Stimulated activated CD4-positive, alpha-beta T cell treated with anti-CD3 and anti-CD28 coated beads, Interleukin-1b, Interleukin-23, amount 100 ng/mL, for 4 hours (primary cell): ENCODE measurements around the gene CYP27C1.
"Not testable (repeated sequence)": the region's sequence is repeated elsewhere in the genome, so short reads cannot be mapped to it uniquely, and the experiment has no call there.

Experiments
- DNase-seq, 2 donors: peaks; one replicate each; pipeline ENCODE4 v3.0.0-alpha.2; 2020; ENCODE audit warnings: low read depth in 2 of 2

Gene CYP27C1

GRCh38 chr2:127220768-127221527, 849 bp upstream of the CYP27C1 start:
- DNase-seq = no peak

DNA sequence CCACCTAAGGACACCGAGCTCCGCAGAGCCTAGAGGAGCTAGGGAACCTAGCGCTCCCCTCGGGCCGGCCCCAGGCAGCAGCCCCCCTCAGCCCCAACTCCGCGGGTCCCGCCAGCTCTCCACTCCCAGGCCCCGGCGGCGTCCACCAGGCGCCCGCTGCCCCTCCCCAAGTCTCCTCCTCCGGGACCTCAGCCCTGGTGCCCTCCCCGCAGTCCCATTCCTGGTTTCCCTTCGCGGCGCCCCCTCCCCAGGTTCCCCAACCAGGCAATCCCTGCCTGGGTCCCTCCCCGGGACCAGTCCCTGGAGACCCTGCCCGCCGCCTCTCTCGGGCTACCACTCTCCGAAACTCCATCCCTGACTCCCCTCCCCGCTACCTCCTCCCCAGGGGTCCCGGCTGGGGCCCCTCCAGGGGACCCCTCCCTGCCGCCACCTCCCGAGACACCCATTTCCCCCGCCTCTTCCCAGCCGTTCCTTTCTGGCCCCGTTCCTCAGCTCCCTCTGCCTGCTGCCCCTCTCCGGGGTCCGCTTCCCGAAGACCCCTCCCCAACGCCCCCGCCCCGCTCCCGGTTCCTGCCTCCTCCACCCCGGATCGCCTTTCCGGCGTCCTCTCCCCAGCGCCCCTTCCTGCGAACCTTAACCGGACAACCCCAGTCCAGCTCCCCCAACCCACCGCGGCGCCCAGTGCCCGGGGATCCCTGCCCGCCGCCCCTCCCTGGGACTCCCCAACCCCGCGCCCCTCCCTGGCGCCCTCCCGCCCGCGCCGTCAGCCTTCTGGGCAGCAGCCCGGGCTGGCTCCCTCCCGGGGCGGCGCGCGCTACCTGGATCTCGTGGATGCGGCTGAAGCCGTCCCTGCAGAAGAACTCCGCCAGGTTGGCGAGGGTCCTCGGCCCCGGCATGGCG, 678 bp downstream of the CYP27C1 start:
- no peak for DNase-seq

GRCh38 chr2:127218812-127219170, 1.3 kb downstream of the CYP27C1 start:
- DNase-seq = no peak

- no peak for DNase-seq
These were observed 2.4 kb downstream of the CYP27C1 start for GRCh38 chr2:127217470-127218325.

DNA sequence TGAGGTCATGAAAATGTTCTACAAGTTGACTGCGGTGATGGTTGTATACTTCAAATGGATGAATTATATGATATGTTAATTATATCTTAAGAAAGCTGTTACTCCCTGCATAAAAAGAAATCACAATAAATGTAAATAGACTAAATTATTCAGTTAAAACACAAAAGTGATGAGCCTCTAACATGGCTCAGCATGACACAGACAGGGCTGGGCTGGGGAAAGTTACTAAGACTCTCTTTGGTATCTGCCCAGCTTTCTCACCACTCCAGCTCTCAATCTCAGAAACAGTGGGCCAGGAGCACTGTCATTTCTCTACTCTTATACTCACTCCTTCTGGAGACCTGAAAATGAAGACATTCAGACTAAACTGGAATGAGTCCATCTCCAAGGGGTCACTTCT, 3.5 kb downstream of the CYP27C1 start:
- DNase-seq = no peak

- no peak for DNase-seq
These were observed 4.0 kb downstream of the CYP27C1 start for GRCh38 chr2:127216095-127216494.

DNA sequence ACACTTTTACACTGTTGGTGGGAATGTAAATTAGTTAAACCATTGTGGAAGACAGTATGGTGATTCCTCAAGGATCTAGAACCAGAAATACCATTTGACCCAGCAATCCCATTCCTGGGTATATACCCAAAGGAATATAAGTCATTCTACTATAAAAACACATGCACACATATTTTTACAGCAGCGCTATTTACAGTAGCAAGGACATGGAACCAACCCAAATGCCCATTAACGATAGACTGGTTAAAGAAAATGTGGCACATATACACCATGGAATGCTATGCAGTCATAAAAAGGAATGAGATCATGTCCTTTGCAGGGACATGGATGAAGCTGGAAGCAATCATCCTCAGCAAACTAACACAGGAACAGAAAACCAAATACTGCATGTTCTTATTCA, 5.9 kb downstream of the CYP27C1 start:
- DNase-seq = not testable (repeated sequence)

DNA sequence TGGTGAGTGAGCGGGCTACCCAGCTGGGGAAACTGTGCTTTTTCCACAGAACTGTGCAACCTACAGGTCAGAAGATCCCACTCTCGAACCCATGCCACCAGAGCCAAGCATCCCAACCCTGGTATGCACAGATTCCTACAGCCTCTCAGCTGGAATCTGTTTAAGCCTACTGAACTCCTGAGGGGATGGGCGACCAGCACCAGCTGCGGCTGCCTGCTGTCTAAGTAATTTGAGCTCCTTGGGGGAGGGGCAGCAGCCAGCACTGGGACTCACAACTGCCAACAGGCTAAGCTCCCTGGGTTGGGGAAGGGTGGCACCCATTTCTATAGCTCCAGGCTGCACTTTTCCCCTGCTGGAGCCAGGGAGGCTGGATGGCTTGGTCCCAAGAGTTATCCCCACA, 11.8 kb downstream of the CYP27C1 start:
- no peak for DNase-seq

- DNase-seq = no peak
These were observed 14.6 kb downstream of the CYP27C1 start for GRCh38 chr2:127205218-127206125.

DNA sequence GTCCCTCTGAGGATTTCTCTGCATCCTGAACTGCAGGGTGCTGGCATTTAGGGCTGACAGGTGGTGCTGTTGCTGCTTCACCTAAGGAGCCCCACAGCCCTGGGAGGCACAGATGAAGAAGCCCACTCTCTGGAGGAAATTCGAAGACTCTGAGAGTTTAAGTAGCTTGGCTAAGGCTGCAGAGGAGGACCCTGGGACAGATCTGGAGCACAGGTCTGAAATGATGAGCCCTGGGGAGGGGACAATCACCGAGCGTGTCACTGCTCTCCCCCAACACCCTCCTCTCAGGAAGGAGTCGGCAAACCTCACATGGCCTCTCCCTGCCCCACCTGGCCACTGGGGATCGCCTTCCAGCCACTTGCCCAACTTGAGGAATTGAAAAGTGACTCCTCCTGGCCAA, 18.6 kb downstream of the CYP27C1 start:
- DNase-seq = no peak

- no peak for DNase-seq
These were observed 19.1 kb downstream of the CYP27C1 start for GRCh38 chr2:127200962-127201361.

- DNase-seq = no peak
These were observed 20.9 kb downstream of the CYP27C1 start for GRCh38 chr2:127199223-127199622.

DNA sequence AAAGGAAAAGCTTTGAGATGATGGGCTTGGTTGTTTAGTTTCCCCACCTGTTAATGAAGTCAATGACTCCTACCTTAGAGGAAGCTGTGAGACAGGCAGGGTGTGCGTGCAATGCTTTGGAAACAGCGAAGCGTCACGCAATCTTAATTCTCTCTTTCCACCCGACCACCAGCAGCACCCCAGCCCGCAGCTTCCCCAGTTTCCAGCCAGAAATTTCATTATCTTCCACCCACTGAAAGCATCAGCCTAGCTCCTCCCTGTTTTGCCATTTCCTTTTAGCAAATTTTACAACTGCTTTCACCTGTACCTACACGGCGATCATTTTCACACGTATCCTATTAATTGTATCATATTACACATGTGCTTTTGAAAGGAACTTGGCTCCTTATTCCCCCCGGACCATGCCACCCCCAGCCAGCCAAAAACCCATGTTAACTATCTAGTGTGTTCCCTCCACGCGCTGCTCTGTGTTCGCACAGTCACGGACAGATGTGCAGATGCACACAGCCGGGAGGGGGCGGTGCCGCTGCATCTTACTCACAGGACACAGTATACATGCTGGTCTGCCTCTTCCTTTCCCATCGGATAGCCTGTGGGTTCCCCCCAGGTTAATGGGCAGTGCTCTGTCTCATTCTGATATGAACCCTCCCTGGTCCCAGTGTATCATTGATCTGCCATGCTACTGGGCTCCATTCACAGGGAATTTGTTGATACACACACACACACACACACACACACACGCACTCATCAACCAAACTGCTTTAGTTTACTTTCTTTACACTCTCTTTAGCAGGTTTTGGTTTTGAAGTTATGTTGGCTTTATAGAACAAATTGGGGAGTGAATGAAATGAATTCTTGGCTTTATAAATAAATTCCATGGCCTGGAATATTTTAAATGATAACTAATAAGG, 22.4 kb downstream of the CYP27C1 start:
- DNase-seq = peak; percentile 29 to 47

- no peak for DNase-seq
These were observed 23.1 kb downstream of the CYP27C1 start for GRCh38 chr2:127196998-127197397.

GRCh38 chr2:127196549-127196948, 23.6 kb downstream of the CYP27C1 start:
- DNase-seq = no peak

DNA sequence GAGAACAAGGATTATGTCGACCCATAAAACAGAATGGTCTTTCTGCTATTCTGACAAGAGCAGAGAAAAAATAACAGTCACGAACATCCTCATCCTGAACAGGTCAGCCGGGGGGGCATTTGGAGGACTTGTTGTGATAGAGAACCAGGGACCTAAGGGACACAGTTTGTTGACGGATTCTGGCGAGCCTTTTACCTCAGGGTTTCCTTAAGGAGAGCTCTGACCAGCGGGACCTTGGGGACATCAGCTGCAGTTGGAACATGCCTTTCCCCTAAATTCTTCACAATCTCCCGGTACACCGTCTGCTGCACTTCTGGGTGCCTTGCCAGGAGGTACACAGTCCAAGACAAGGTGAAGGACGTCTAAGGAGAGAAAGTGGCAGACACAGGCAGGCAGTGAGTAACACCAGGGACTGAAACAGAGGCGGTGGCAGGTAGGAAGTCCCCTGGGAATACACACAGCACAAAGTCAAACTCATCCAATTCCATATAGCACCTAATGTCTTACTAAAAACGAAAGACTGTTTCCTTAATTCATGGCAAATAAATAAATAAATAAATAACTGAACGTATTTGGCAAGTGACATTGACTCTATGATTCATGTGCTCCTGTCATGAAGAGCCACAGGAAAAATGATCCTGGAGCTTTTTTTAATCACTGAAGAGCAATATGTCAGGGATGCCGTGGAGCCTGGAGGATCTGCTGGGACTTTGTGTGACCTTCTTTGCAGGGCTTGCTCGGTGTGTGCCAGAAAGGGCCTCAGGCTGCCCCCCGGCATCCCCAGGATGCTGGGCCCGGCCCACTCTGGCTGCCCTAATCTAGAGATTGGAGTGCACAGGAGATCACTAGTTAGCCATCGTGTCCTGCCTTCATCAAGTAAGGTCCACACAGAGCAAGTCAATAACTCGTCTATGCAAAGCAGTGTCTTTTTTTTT, 24.7 kb downstream of the CYP27C1 start:
- DNase-seq = no peak

DNA sequence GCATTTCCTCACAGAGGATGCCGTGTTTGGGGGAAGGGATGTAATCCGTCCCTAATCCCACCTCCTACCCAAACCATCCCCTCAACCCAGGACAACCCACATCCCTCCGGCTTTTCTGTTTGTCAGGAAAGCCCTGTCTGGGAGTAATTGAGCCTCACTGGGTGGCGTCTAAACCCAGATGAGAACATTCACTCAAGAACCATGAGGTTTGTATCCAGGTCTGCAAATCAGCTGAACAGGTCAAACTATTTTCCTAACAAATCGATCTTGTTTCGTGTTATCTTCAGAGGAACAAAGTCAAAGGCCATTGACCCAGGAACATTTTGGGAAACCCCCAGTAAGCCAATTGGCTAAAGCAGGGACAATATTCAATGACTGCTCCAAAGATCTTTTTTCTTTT, 25.7 kb downstream of the CYP27C1 start:
- DNase-seq = no peak

GRCh38 chr2:127193967-127194280, 26.2 kb downstream of the CYP27C1 start:
- no peak for DNase-seq
